MG63 (cell line): ENCODE data around the gene MIP. TPM values are rescaled to one million over a fixed set of nuclear protein-coding genes. Genes with fewer than 3 reads are reported as not detected.
"Not testable (repeated sequence)": the region's sequence is repeated elsewhere in the genome, so short reads cannot be mapped to it uniquely, and the experiment has no call there.

Experiments used
- DNase-seq: peaks from one replicate; pipeline ENCODE4 v3.0.0-alpha.2; 2020
- H3K27me3 ChIP-seq: fragments of 250-450 bp; sonication (Bioruptor Pico); 2 replicates; pipeline ENCODE4 v1.5.1; 2020; ENCODE audit warnings: mild to moderate bottlenecking, moderate library complexity
- H3K36me3 ChIP-seq: fragments of 250-450 bp; sonication (Bioruptor Pico); 2 replicates; pipeline ENCODE4 v1.5.1; 2020; ENCODE audit warnings: mild to moderate bottlenecking, moderate library complexity
- H3K4me3 ChIP-seq: fragments of 250-450 bp; sonication (Bioruptor Pico); 2 replicates; pipeline ENCODE4 v1.5.1; 2020; ENCODE audit warnings: mild to moderate bottlenecking, moderate library complexity
- H3K9me3 ChIP-seq: fragments of 250-450 bp; sonication (Bioruptor Pico); 2 replicates; pipeline ENCODE4 v1.5.1; 2020; ENCODE audit warnings: mild to moderate bottlenecking, moderate library complexity
- total RNA-seq: library from RNA; depleted of rRNA; stranded (reverse); fragments of >200 nt; shearing (Covaris generic); gene quantifications from 2 replicates; pipeline ENCODE4 v1.2.3, GENCODE V29; 2014; ENCODE audit warnings: low replicate concordance; rRNA removed

Gene MIP
- total RNA-seq, 1 experiment from 2014 or later, result not detected

DNA sequence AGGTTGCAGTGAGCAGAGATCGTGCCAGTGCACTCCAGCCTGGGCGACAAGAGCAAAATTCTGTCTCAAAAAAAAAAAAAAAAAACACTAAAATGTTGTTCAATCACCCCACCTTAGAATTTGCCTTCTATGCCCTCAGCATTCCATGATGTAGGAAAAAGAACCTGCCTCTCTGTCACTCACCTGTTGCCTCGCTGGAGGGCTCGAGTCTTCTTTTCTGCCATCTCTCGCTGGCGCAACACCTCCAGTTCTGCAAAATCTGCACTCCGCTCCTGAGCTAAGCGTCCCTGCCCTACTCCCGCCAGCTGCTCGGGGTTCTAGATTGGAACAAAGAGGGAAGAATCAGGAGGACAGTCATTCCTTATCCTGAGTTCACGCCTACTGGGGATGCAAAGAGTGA is 23.2 kb downstream of the MIP start:
- no peak overlapping the region for H3K4me3 ChIP-seq
- peaks cover 29% of the 10 kb centered on the region for H3K36me3 ChIP-seq
- no peaks in the 10 kb centered on the region for H3K9me3 ChIP-seq
- no peak for DNase-seq
- H3K27me3 ChIP-seq, result no peaks in the 10 kb centered on the region

DNA sequence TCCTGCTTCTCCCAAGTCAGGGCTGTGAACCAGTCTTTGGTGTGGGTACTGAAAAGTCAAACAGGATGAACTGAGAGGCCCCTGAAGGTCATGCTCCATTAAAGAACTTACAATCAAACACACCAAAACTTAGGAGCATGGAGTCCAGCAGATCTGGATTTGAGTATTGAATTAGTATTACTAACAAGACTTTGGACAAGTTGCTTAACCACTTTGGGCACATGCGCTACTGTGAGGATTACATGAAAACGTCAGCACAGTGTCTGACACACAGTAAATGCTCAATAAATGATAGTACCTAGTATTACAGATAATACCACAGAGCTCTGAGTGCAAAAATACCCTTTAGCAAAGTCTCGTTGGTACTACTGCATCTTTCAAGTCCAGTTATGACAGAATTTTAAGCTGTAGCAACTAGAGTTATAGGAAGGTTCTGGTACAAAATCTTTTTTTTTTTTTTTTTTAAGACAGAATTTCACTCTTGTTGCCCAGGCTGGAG is 28.5 kb downstream of the MIP start:
- Histone ChIP-seq H3K9me3 (no peaks in the 10 kb centered on the region), H3K27me3 (no peaks in the 10 kb centered on the region), H3K36me3 (peaks cover 34% of the 10 kb centered on the region), H3K4me3 (no peak overlapping the region)
- DNase-seq, result no peak

- no peaks in the 10 kb centered on the region for H3K27me3 ChIP-seq
- no peak for DNase-seq
- no peaks in the 10 kb centered on the region for H3K9me3 ChIP-seq
- H3K4me3 ChIP-seq, result no peak overlapping the region
- peaks cover 38% of the 10 kb centered on the region for H3K36me3 ChIP-seq
Observed at GRCh38 chr12:56425193-56425592, 29.3 kb downstream of the MIP start.

- Histone ChIP-seq H3K36me3 (peaks cover 37% of the 10 kb centered on the region), H3K27me3 (no peaks in the 10 kb centered on the region), H3K9me3 (no peaks in the 10 kb centered on the region), H3K4me3 (no peak overlapping the region)
- DNase-seq, result no peak
Observed at GRCh38 chr12:56420411-56420810, 34.0 kb downstream of the MIP start.

- Histone ChIP-seq H3K4me3 (no peak overlapping the region), H3K36me3 (peaks cover 27% of the 10 kb centered on the region), H3K9me3 (no peaks in the 10 kb centered on the region), H3K27me3 (no peaks in the 10 kb centered on the region)
- DNase-seq, result no peak
Observed at GRCh38 chr12:56417739-56418138, 36.7 kb downstream of the MIP start.

DNA sequence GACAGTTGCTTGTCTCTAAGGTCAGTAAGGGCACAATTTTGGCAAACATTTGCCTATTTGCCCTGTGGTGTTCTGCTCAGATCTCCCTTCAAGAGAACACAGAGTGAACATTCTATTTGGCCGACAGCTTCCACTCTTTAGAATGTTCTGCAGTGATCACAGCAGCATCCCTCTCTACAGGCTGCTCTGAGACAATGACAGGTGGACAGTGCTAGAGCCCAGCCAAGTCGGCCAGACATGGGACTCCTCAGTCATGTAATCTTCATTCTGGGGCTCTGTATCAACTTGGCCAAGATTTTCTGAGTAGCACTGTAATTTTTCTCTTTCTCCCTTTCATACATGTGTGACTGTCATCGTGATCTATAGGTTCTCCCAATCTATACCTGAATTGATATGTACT is 40.1 kb downstream of the MIP start:
- peaks cover 14% of the 10 kb centered on the region for H3K36me3 ChIP-seq
- DNase-seq, result no peak

DNA sequence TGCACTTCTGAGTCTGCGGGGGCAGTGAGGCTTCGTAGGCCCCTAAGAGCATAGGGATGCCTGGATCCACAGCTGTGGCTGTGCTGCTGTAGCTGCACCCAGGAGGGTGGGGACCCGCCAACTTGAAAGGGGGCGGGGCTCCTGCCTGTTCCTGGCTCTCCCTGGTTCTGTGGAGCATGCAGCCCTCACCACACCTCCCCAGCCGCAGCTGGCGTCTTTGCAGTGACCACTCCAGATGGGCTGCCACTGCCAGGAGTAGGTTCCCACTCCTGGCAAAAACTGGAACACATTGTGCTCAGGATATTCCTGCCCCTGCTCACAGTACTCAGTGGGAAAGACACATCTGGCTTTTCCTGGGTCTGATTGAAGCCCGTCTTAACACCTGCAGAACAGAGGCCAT is 41.1 kb downstream of the MIP start:
- Histone ChIP-seq H3K9me3 (no peaks in the 10 kb centered on the region), H3K4me3 (no peak overlapping the region), H3K36me3 (peaks cover 12% of the 10 kb centered on the region), H3K27me3 (no peaks in the 10 kb centered on the region)
- DNase-seq, result no peak

More for the DNA sequence above, 40.1 kb downstream of the MIP start:
- H3K27me3 ChIP-seq, result no peaks in the 10 kb centered on the region
- H3K9me3 ChIP-seq, result no peaks in the 10 kb centered on the region
- no peak overlapping the region for H3K4me3 ChIP-seq

- no peak overlapping the region for H3K4me3 ChIP-seq
- peaks cover 4% of the 10 kb centered on the region; the same call in 1 of the 2 replicates for H3K36me3 ChIP-seq
- no peak for DNase-seq
- no peaks in the 10 kb centered on the region for H3K27me3 ChIP-seq
- no peaks in the 10 kb centered on the region for H3K9me3 ChIP-seq
Observed at GRCh38 chr12:56411781-56412639, 42.4 kb downstream of the MIP start.

DNA sequence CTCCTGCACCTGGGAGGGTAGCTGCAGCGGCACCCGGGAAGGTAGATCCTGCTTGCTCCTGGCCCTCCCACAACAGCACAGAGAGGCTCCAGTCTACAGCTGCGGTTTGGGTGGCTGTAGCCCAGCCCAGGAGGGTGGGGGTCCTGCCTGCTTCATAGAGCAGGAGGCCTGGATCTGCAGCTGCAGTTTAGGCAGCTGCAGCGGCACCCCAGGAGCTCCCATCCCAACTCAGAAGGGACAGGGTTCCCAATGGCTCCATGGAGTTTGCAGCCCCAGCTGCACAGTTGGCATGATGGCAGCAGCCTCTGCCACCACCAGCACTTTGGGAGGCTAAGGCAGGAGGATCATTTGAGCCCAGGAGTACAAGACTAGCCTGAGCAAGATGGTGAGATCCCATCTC is 43.7 kb downstream of the MIP start:
- no peak overlapping the region for H3K4me3 ChIP-seq
- no peaks in the 10 kb centered on the region for H3K9me3 ChIP-seq
- H3K27me3 ChIP-seq, result no peaks in the 10 kb centered on the region
- H3K36me3 ChIP-seq, result 0 out of 2 replicates have a peak, but pooled peaks cover 4% of the 10 kb centered on the region
- no peak for DNase-seq

GRCh38 chr12:56408799-56409417 is 45.5 kb downstream of the MIP start:
- Histone ChIP-seq H3K36me3 (0 out of 2 replicates have a peak, but pooled peaks cover 3% of the 10 kb centered on the region), H3K27me3 (no peaks in the 10 kb centered on the region), H3K4me3 (no peak overlapping the region), H3K9me3 (no peaks in the 10 kb centered on the region)
- DNase-seq, result no peak

GRCh38 chr12:56404227-56404626 is 50.2 kb downstream of the MIP start:
- DNase-seq, H3K4me3 ChIP-seq, H3K36me3 ChIP-seq, H3K27me3 ChIP-seq, H3K9me3 ChIP-seq: not testable (repeated sequence)

DNA sequence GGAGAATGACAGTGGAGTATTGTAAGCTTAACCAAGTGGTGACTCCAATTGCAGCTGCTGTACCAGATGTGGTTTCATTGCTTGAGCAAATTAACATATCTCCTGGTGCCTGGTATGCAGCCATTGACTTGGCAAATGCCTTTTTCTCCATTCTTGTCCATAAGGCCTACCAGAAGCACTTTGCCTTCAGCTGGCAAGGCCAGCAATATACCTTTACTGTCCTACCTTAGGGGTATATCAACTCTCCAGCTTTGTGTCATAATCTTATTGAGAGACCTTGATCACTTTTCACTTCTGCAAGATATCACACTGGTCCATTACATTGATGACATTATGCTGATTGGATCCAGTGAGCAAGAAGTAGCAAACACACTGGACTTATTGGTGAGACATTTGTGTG is 52.8 kb downstream of the MIP start:
- not testable (repeated sequence) for H3K4me3 ChIP-seq, H3K36me3 ChIP-seq, DNase-seq, H3K9me3 ChIP-seq, H3K27me3 ChIP-seq

DNA sequence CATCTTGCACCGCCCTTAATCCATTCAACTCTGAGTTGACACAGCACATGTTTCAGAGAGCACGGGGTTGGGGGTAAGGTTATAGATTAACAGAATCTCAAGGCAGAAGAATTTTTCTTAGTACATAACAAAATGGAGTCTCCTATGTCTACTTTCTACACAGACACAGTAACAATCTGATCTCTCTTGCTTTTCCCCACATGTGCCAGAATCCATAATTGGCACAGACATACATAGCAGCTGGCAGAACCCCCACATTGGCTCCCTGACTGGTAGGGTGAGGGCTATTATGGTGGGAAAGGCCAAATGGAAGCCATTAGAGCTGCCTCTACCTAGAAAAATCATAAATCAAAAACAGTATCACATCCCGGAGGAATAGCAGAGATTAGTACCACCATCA is 53.3 kb downstream of the MIP start:
- not testable (repeated sequence) for H3K27me3 ChIP-seq, H3K36me3 ChIP-seq, H3K9me3 ChIP-seq, H3K4me3 ChIP-seq, DNase-seq

Other genes with a start within 250 kb of the MIP start
- gene RNF41, start 232.7 kb downstream of the MIP start, total RNA-seq, result 51.6 and 107 TPM in 2 replicates
- gene NABP2, start 230.3 kb downstream of the MIP start, total RNA-seq, result 61.0 and 115 TPM in 2 replicates
- not detected in 2 replicates for gene SLC39A5, start 224.6 kb downstream of the MIP start, total RNA-seq
- 6.0 and 18.9 TPM in 2 replicates for gene ANKRD52, start 196.3 kb downstream of the MIP start, total RNA-seq
- gene COQ10A, start 187.7 kb downstream of the MIP start, total RNA-seq, result 6.9 and 7.7 TPM in 2 replicates
- 73.4 and 88.0 TPM in 2 replicates for gene CS, start 154.3 kb downstream of the MIP start, total RNA-seq
- gene CNPY2, start 138.7 kb downstream of the MIP start, total RNA-seq, result 126 and 157 TPM in 2 replicates
- gene PAN2, start 120.7 kb downstream of the MIP start, total RNA-seq, result 9.3 and 11.9 TPM in 2 replicates
- not detected in 2 replicates for gene IL23A, start 115.8 kb downstream of the MIP start, total RNA-seq
- 15.3 and 18.1 TPM in 2 replicates for gene STAT2, start 94.5 kb downstream of the MIP start, total RNA-seq
- gene APOF, start 91.8 kb downstream of the MIP start, total RNA-seq, result not detected in 2 replicates
- 22.6 and 24.4 TPM in 2 replicates for gene TIMELESS, start 5.2 kb downstream of the MIP start, total RNA-seq
- 0.35 and 0.69 TPM in 2 replicates for gene SPRYD4, start 13.9 kb upstream of the MIP start, total RNA-seq
- gene GLS2, start 33.5 kb upstream of the MIP start, total RNA-seq, result 1.5 TPM in 1 of 2 replicates, not detected in the other
- 3.8 and 4.4 TPM in 2 replicates for gene RBMS2, start 67.2 kb upstream of the MIP start, total RNA-seq
- gene BAZ2A, start 175.7 kb upstream of the MIP start, total RNA-seq, result 2.4 and 7.6 TPM in 2 replicates
- 202 and 245 TPM in 2 replicates for gene ATP5F1B, start 191.3 kb upstream of the MIP start, total RNA-seq
- 52.8 and 98.9 TPM in 2 replicates for gene PTGES3, start 233.6 kb upstream of the MIP start, total RNA-seq